SHP77 treated with DMSO at 0.1 percent for 48 hours (cell line): ENCODE measurements around the gene SKI.

ENCODE experiments used
- DNase-seq: peaks from one replicate; lab custom pipeline; 2025; lab: John Stamatoyannopoulos, UW

Gene SKI

GRCh38 chr1:2194319-2194897 is 33.7 kb upstream of the SKI start, which contains the start of gene FAAP20:
FAAP20 (minus strand) TSS chr1:2194772; CDS start chr1:2194749, 23 bp downstream.
- DNase-seq = no peak

- DNase-seq = peak; percentile 59
Measured at GRCh38 chr1:2194898-2195673, 33.0 kb upstream of the SKI start.

DNA sequence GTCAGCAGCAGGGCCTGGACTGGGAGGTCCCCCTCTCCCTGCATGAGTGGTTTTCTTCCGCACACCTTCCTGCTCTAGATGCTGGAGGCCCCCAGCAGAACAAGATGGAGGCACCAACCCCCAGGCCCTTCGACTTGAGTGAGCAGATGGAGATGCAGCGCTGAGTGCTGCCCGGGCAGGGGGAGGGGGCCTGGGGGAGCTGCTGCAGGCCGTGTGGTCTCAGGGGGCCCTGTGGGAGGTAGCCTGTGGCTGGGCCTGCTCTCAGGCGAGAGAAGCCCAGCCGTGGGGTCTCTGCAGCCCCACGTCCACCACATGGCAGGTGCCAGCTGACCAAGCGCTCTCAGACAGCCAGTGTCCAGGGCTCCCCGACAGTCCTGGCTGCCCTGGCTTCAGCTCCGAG is 32.3 kb upstream of the SKI start:
- DNase-seq = no peak

DNA sequence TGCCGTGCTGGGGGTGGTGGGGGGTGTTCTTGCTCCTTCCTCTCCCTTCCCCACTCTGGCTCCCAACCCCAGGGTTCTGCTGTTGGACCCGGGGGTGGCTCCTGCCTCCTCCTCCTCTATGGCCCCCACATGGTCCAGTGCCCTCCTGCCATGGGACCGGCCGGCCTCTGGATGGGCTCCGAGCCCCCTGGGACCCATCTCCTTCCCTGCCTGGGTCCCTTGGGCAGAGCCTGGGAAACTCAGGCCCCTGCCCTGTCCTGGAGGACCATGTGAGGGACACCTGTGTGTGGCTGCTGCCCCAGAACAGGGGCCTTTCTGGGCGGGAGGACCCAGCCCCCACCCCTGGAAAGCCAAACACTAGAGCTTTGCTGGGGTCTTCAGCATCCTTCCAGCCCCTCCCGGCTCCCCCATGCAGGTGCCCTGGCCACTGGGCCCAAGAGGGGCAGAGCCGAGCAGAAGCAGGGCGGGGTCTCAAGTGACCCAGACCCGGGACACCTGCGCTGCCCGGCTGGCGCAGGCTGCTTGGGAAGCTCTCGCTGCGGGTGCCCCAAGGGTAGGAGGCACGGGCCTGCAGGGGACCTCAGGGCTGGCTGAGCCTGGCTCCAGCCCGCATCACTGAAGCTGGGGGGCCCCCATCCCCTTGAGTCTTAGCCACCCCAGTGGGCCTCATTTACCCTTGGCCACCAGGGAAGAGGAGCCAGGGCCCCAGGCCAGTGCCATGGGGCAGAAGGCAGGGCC is 31.0 kb upstream of the SKI start:
- no peak for DNase-seq

GRCh38 chr1:2197707-2198165 is 30.4 kb upstream of the SKI start:
- DNase-seq = no peak

DNA sequence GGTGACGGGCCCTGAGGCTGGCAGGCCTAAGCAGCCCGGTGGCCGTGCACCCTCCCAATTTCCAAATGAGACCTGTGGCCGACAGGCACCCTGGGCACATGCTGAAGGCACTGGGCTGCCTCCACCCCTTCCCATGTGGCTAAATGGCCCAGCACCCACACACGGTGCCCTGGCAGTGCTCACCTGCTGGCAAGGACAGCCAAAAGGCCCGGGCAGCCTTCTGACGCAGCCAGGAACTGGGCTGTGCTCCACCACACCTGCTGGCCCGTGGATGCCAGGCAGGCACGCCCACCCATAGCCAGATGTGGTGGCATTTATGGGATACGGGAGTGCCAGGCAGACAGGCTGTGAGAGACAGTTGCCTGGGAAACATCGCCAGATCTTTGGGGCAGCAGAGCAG is 29.5 kb upstream of the SKI start:
- no peak for DNase-seq

GRCh38 chr1:2199042-2199810 is 28.9 kb upstream of the SKI start:
- peak; percentile 55 for DNase-seq

DNA sequence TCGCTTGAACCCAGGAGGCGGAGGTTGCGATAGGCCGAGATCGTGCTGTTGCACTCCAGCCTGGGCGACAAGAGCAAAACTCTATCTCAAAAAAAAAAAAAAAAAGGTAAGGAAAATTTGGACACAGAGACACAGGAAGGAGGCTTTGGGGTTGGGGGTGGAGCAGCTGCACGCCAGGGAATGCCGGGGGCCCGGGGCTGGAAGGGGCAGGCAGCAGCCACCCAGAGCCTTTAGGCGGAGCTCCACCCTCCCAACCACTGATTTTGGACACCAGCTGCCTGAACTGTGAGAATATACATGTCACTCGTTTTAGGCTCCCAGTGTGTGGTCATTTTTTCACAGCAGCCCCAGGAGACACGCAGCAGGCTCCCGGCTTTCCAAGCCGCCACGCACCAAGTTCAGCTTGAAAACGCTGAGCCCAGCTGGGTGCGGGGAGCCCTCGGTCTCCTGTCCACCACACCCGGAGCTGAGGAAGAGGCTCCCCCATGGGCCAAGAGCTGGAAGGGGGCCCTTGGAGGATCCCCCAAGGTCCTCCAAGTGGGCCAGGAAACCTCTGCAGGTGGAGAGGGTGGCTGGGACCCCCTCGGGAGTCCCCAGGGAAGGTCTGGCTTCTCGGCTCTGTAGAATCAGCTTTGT is 27.7 kb upstream of the SKI start:
- DNase-seq = no peak

GRCh38 chr1:2201062-2201461 is 27.1 kb upstream of the SKI start:
- DNase-seq = no peak

- DNase-seq = no peak
Measured at GRCh38 chr1:2202008-2202575, 26.0 kb upstream of the SKI start.

GRCh38 chr1:2202843-2203601 is 25.1 kb upstream of the SKI start:
- DNase-seq = no peak

- no peak for DNase-seq
Measured at GRCh38 chr1:2203671-2204414, 24.3 kb upstream of the SKI start.

DNA sequence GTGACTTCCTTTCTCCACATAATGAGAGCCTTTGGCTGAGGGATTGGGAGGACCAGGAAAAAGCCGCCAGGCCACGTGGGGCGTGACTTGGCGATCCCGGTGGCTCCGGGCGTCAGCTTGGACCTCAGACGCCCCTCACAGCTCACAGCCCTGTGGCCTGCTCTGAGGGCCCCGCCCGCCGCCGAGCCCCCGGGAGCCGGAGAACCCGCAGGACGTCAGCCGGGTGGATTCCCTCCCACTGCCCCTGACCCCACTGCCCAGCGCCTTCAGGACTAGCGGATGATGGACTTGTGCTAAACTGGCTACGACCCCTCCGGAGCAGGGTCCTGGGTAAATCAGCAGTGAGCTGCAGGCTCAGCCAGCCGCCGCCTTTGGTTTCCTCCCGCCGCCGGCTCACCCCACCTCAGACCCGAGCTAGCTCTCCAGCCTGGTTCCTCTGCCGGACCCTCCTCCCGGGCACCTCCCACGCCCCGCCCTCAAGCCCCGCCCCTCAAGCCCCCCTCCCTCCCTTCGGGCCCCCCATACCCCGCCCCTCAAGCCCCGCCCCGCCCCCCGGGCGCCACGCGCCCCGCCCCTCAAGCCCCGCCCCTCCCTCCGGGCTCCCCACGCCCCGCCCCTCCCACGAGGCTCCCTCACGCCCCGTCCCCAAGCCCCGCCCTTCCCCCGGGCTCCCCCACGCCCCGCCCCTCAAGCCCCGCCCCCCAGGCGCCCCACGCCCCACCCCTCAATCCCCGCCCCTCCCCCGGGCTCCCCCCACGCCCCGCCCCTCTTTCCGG is 23.5 kb upstream of the SKI start:
- peak; percentile 16 for DNase-seq

DNA sequence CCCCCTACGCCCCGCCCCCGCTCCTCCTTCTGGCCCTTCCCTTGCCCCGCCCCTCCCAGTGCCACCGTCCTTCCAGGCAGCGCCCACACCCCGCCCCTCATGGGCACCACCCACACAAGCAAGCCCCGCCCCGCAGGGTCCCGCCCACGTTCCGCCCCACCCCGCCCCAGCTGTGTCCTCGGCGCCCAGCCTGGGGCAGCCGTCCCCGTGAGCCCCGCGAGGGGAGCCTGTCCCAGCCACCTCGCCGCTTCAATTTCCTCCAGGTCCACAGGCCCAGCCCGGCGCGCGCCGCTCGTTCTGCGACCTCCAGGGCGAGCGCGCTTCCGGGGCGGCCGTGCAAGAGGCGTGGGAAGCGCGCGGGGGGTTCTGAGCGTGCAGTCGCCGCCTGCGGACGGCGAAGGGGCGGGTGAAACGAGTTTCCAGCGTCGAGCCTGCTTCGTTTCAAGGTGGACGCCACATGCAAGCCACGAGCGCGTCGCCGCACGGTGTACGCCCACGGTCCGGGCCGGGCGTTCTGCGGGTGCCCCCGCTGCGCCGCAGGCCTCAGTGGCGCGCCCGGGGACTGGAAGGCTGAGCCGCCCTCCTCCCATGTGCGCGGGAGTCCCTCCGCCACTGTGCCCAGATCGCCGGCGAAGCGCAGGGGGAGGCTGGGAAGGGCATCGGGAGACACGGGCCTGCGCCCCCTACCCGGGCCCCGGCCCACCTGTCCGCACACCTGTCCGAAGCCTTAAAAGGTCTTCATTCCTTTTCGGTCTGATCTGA is 22.7 kb upstream of the SKI start:
- no peak for DNase-seq

GRCh38 chr1:2206813-2207487 is 21.2 kb upstream of the SKI start:
- no peak for DNase-seq

GRCh38 chr1:2208309-2209239 is 19.5 kb upstream of the SKI start:
- DNase-seq = no peak
